Endothelial cell (in vitro differentiated cells): Measurements from ENCODE around the gene PAPOLB. TPM values are rescaled to one million over a fixed set of nuclear protein-coding genes. Genes with fewer than 3 reads are reported as not detected.

Experiments used
- DNase-seq: peaks from one replicate; pipeline ENCODE4 v3.0.0; 2021; ENCODE audit warnings: low spot score
- H3K27ac Mint-ChIP-seq: one replicate; pipeline ENCODE4 v1.8.0; 2021; ENCODE audit warnings: mixed read lengths, inconsistent platforms; ENCODE audit not compliant: unreplicated experiment
- H3K27me3 Mint-ChIP-seq: one replicate; pipeline ENCODE4 v1.8.0; 2021; ENCODE audit warnings: mild to moderate bottlenecking, moderate library complexity, mixed read lengths, inconsistent platforms; ENCODE audit not compliant: unreplicated experiment
- H3K36me3 Mint-ChIP-seq: one replicate; pipeline ENCODE4 v1.8.0; 2021; ENCODE audit warnings: mild to moderate bottlenecking, low read depth, mixed read lengths, inconsistent platforms; ENCODE audit not compliant: unreplicated experiment
- H3K4me1 Mint-ChIP-seq: one replicate; pipeline ENCODE4 v1.8.0; 2021; ENCODE audit warnings: mild to moderate bottlenecking, mixed read lengths, inconsistent platforms; ENCODE audit not compliant: unreplicated experiment
- H3K4me3 Mint-ChIP-seq: one replicate; pipeline ENCODE4 v1.8.0; 2021; ENCODE audit warnings: mild to moderate bottlenecking, mixed read lengths, inconsistent platforms; ENCODE audit not compliant: unreplicated experiment
- H3K9me3 Mint-ChIP-seq: one replicate; pipeline ENCODE4 v1.8.0; 2021; ENCODE audit warnings: mixed read lengths, inconsistent platforms; ENCODE audit not compliant: unreplicated experiment
- total RNA-seq: library from RNA; stranded (reverse); fragmentation: NEBNext Ultra II Directional; extraction: Animal tissue kit (Norgen Biotek cat#: 25700); gene quantifications from one replicate; pipeline ENCODE4 v1.2.1, GENCODE V29; 2021; ENCODE audit not compliant: unreplicated experiment
- TF ChIP-seq, protein P1 (sequence below): fragments of 200-600 bp; sonication (generic); IDR thresholded peaks from one replicate; pipeline ENCODE4 v1.5.0; 2021; ENCODE audit warnings: antibody characterized with exemption; ENCODE audit not compliant: unreplicated experiment

Gene PAPOLB
- total RNA-seq, 1 donor from 2014 or later: 0.10 TPM

- Mint-ChIP-seq H3K9me3 (no peaks in the 10 kb centered on the region), H3K4me1 (peaks cover 9% of the 10 kb centered on the region), H3K27ac (no peak overlapping the region), H3K4me3 (no peak overlapping the region), H3K27me3 (peaks cover 3% of the 10 kb centered on the region), H3K36me3 (no peaks in the 10 kb centered on the region)
- TF ChIP-seq, protein P1, sequence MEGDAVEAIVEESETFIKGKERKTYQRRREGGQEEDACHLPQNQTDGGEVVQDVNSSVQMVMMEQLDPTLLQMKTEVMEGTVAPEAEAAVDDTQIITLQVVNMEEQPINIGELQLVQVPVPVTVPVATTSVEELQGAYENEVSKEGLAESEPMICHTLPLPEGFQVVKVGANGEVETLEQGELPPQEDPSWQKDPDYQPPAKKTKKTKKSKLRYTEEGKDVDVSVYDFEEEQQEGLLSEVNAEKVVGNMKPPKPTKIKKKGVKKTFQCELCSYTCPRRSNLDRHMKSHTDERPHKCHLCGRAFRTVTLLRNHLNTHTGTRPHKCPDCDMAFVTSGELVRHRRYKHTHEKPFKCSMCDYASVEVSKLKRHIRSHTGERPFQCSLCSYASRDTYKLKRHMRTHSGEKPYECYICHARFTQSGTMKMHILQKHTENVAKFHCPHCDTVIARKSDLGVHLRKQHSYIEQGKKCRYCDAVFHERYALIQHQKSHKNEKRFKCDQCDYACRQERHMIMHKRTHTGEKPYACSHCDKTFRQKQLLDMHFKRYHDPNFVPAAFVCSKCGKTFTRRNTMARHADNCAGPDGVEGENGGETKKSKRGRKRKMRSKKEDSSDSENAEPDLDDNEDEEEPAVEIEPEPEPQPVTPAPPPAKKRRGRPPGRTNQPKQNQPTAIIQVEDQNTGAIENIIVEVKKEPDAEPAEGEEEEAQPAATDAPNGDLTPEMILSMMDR: no peak
- no peak for DNase-seq
Observed at GRCh38 chr7:4819560-4820404, 42.0 kb downstream of the PAPOLB start.

GRCh38 chr7:4818000-4818794 is 43.6 kb downstream of the PAPOLB start:
- Mint-ChIP-seq H3K36me3 (peaks cover 3% of the 10 kb centered on the region), H3K9me3 (no peaks in the 10 kb centered on the region), H3K27me3 (peaks cover 3% of the 10 kb centered on the region), H3K4me3 (no peak overlapping the region), H3K27ac (no peak overlapping the region), H3K4me1 (peaks cover 9% of the 10 kb centered on the region)
- TF ChIP-seq, protein P1: no peak
- no peak for DNase-seq

- H3K4me1 Mint-ChIP-seq: peaks cover 9% of the 10 kb centered on the region
- peaks cover 2% of the 10 kb centered on the region for H3K27me3 Mint-ChIP-seq
- H3K9me3 Mint-ChIP-seq: no peaks in the 10 kb centered on the region
- no peak overlapping the region for H3K4me3 Mint-ChIP-seq
- DNase-seq: no peak
- TF ChIP-seq, protein P1: no peak
- H3K36me3 Mint-ChIP-seq: peaks cover 3% of the 10 kb centered on the region
- no peak overlapping the region for H3K27ac Mint-ChIP-seq
Observed at GRCh38 chr7:4817178-4817901, 44.5 kb downstream of the PAPOLB start.

DNA sequence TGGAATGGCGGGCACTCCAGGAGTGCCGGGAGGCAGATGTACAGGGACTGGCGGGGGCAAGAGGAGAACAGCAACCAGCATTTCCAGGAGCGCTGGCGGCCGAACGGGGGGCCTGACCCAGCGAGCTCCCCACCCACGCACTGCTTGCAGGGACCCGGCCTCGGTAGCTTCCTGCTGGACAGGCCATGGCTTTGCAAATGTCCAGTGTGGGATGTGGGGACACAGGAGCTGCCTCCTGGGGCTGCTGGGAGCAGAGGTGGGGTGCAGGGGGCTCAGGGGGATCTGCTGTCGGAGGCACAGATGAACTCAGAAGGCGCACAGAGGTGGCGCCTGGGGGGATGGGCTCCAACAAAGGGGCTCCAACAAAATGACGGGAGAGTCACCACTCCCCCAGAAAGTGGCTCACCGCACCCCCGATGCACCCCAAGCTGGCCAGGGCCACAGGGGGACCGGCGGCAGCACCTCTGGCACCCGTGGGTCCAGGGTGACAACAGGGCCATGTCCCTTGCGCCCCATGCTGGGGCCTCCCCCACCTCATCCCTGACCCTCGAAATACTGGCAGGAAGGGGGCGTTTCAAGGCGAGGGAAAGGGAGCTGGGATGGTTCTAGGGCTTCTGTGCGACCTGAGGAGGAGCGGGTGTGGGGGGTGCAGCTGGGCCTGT is 45.3 kb downstream of the PAPOLB start:
- no peaks in the 10 kb centered on the region for H3K9me3 Mint-ChIP-seq
- no peak overlapping the region for H3K4me3 Mint-ChIP-seq
- peaks cover 9% of the 10 kb centered on the region for H3K4me1 Mint-ChIP-seq
- H3K36me3 Mint-ChIP-seq: peaks cover 3% of the 10 kb centered on the region
- no peak overlapping the region for H3K27ac Mint-ChIP-seq
- H3K27me3 Mint-ChIP-seq: peaks cover 1% of the 10 kb centered on the region
- DNase-seq: no peak
- TF ChIP-seq, protein P1: no peak
